Measurements from ENCODE around the gene PPARG. TPM values are rescaled to one million over a fixed set of nuclear protein-coding genes. Genes with fewer than 3 reads are reported as not detected.
"Not testable (repeated sequence)": the region's sequence is repeated elsewhere in the genome, so short reads cannot be mapped to it uniquely, and the experiment has no call there.

PPARG gene
- total and polyA plus RNA-seq, 2 donors (not counting 3 experiments of a cell fraction or from before 2014, with no cell fraction given) = 0.15 to 1.3 TPM

GRCh38 chr3:12285003-12285555, 3.8 kb upstream of the PPARG start:
- Histone ChIP-seq H3K79me2 (ENCODE audit: control insufficient read depth, insufficient read depth, low read length) (no peaks in the 10 kb centered on the region), H3K9me1 (replicated peaks; ENCODE audit: control insufficient read depth, extremely low read depth, insufficient read depth, low read length) (no peaks in the 10 kb centered on the region), H4K20me1 (replicated peaks; ENCODE audit: control insufficient read depth, extremely low read depth, insufficient read depth, low read length) (no peaks in the 10 kb centered on the region), H3K4me1 (ENCODE audit: control insufficient read depth, extremely low read depth, insufficient read depth, low read length) (no peaks in the 10 kb centered on the region), H3K9me3 (replicated peaks; ENCODE audit: control insufficient read depth, insufficient read depth, low read length) (no peaks in the 10 kb centered on the region), H3K4me3 (replicated peaks in 1 of 3; ENCODE audit: insufficient read depth in 1 of 3, low read depth in 1 of 3, low read length in 3 of 3) (no peak overlapping the region), H3K4me2 (ENCODE audit: insufficient read depth, low read length) (no peak overlapping the region), H3K36me3 (ENCODE audit: control insufficient read depth in 2 of 2, extremely low read depth in 1 of 2, insufficient read depth in 2 of 2, low read length in 2 of 2) (no peaks in the 10 kb centered on the region), H3K9ac (replicated peaks; ENCODE audit: extremely low read depth, insufficient read depth, low read length) (no peak overlapping the region), H2AFZ (ENCODE audit: low read depth, low read length) (no peak overlapping the region), H3K27ac (ENCODE audit: insufficient read depth, low read depth, low read length) (no peak overlapping the region), H3K27me3 (ENCODE audit: control insufficient read depth in 2 of 2, insufficient read depth in 2 of 2, low read length in 2 of 2) (peaks cover 25 to 30% of the 10 kb centered on the region in 2 experiments)
- CTCF ChIA-PET = no interaction called here
- POLR2A ChIA-PET = no interaction called here
- no peak for FAIRE-seq
- no TSS peak for BruUV-seq (replicated peaks)
- intact Hi-C loops (cut with micrococcal nuclease) = loop anchor here (5.0 kb wide), 1 partner anchor 192 kb away; no protein-coding TSS in a partner anchor
- dilution Hi-C loops (cut with MboI; ENCODE audit: extremely low pct_ligation_motif_present, low sequenced_read_pairs) = no loop called here
- DNase-seq (ENCODE audit: low read depth, low spot score) = no peak
- TF ChIP-seq MYC (IDR thresholded peaks at IDR 0.05; ENCODE audit: low read depth, low read length) = no peak
- TF ChIP-seq JUN (IDR thresholded peaks at IDR 0.05; ENCODE audit: borderline replicate concordance, insufficient read depth, insufficient read length, low read depth) = no peak
- no peak for TF ChIP-seq GATA2 (IDR thresholded peaks at IDR 0.05; ENCODE audit: insufficient read depth, insufficient read length, low read depth, low read length)
- TF ChIP-seq POLR2A (IDR thresholded peaks at IDR 0.05; ENCODE audit: low read depth, low read length) = no peak
- no peak for TF ChIP-seq EZH2 (IDR thresholded peaks at IDR 0.05; ENCODE audit: borderline replicate concordance, low read depth, low read length, severe bottlenecking)
- TF ChIP-seq FOS (IDR thresholded peaks at IDR 0.05; ENCODE audit: borderline replicate concordance, insufficient read depth, low read length) = no peak
- TF ChIP-seq, protein P1, sequence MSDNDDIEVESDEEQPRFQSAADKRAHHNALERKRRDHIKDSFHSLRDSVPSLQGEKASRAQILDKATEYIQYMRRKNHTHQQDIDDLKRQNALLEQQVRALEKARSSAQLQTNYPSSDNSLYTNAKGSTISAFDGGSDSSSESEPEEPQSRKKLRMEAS (IDR thresholded peaks at IDR 0.05; ENCODE audit: insufficient read depth, insufficient read length) = no peak
- TF ChIP-seq POLR2AphosphoS5 (IDR thresholded peaks at IDR 0.05; ENCODE audit: insufficient read depth, low read depth, low read length) = no peak

DNA sequence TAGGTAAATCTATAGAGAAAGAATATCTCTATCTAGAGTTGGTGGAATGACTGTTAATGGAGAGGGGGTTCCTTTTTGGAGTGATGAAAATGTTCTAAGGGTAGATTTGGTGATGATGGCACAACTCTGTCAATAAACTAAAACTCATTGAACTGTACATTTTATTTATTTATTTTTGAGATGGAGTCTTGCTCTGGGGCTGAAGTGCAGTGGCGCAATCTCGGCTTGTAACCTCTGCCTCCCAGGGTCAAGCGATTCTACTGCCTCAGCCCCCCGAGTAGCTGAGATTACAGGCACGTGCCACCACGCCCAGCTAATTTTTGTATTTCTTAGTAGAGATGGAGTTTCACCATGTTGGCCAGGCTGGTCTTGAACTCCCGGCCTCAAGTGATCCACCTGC, 3.1 kb upstream of the PPARG start:
- intact Hi-C loops (cut with micrococcal nuclease) = loop anchor here (5.0 kb wide), 1 partner anchor 192 kb away; no protein-coding TSS in a partner anchor
- H3K27ac ChIP-seq (ENCODE audit: insufficient read depth, low read depth, low read length); H3K4me1 ChIP-seq (ENCODE audit: control insufficient read depth, extremely low read depth, insufficient read depth, low read length); FAIRE-seq; H4K20me1 ChIP-seq (replicated peaks; ENCODE audit: control insufficient read depth, extremely low read depth, insufficient read depth, low read length); H3K9me1 ChIP-seq (replicated peaks; ENCODE audit: control insufficient read depth, extremely low read depth, insufficient read depth, low read length); H3K9ac ChIP-seq (replicated peaks; ENCODE audit: extremely low read depth, insufficient read depth, low read length); dilution Hi-C loops (cut with MboI; ENCODE audit: extremely low pct_ligation_motif_present, low sequenced_read_pairs); H3K4me2 ChIP-seq (ENCODE audit: insufficient read depth, low read length); H2AFZ ChIP-seq (ENCODE audit: low read depth, low read length); H3K79me2 ChIP-seq (ENCODE audit: control insufficient read depth, insufficient read depth, low read length); DNase-seq (ENCODE audit: low read depth, low spot score); POLR2A ChIA-PET; CTCF ChIA-PET; H3K9me3 ChIP-seq (replicated peaks; ENCODE audit: control insufficient read depth, insufficient read depth, low read length); H3K36me3 ChIP-seq (ENCODE audit: control insufficient read depth in 2 of 2, extremely low read depth in 1 of 2, insufficient read depth in 2 of 2, low read length in 2 of 2); BruUV-seq (replicated peaks); H3K4me3 ChIP-seq (replicated peaks in 1 of 3; ENCODE audit: insufficient read depth in 1 of 3, low read depth in 1 of 3, low read length in 3 of 3): not testable (repeated sequence)
- H3K27me3 ChIP-seq (ENCODE audit: control insufficient read depth in 2 of 2, insufficient read depth in 2 of 2, low read length in 2 of 2) = peaks cover 23 to 28% of the 10 kb centered on the region in 2 experiments

All from endothelial cell of umbilical vein (primary cell).